Measurements from ENCODE around the gene PPP1R27. TPM values are rescaled to one million over a fixed set of nuclear protein-coding genes. Genes with fewer than 3 reads are reported as not detected.
A peak's percentile ranks its signal among the peaks of the same experiment; 100 is the strongest.

Gene PPP1R27
- total and polyA plus RNA-seq, 9 of the 15 experiments (the other 6 are each of a cell fraction or from before 2014, with no cell fraction given), result 0.29 to 6.9 (median 1.5) TPM; not detected in 2

DNA sequence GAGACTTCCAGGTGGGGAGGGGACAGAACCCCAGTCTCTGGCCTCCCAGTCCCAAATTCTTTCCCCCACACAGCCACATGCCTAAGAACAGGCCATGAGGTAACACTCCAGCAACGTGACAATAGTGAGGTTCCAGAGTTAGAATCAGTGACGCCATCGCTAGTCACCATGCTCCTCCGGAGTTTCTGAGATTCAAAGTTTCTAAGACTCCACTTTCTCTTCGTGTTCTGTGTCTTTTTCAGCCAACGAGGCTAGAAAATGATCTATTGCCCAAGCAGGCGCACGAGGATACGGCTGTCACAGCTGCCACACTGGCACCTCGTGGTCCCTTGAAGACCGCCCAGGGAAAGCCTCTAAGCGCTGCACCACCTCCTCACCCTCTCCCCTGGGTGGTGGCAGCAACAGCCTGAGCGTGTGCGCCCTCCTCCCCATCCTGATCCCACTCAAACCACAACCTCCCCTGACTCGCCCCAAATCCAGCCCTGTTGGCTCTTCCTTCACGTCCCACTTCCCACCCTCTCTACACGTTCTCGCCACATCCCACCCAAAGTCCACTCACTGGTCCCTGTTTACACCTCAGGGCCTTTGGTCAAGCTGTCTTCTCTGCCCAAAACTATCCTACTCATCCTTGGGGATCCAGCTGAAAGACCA lies 2.8 kb downstream of the PPP1R27 start (continued):
- no peak for TF ChIP-seq RNF219 (CRISPR knock-in tag; IDR thresholded peaks at IDR 0.05)
- no peak for TF ChIP-seq TCF7L2 (IDR thresholded peaks at IDR 0.05; ENCODE audit: low read depth, low read length)
- TF ChIP-seq SUPT5H (IDR thresholded peaks at IDR 0.05), result peak; percentile 51
- no peak for TF ChIP-seq NUFIP1 (IDR thresholded peaks at IDR 0.05; ENCODE audit: partially characterized antibody)
- TF ChIP-seq RBFOX2 (IDR thresholded peaks at IDR 0.05; ENCODE audit: low read depth, low read length), result no peak; the same call in 1 of the 2 replicates
- TF ChIP-seq BCOR (IDR thresholded peaks at IDR 0.05), result no peak
- TF ChIP-seq TBP (optimal IDR thresholded peaks at IDR 0.05; ENCODE audit: low read depth, low read length), result no peak
- TF ChIP-seq NFRKB (IDR thresholded peaks at IDR 0.05; ENCODE audit: low read depth), result peak; percentile 77; the same call in 1 of the 2 replicates
- peak; percentile 86 for TF ChIP-seq ZBTB26 (CRISPR knock-in tag; IDR thresholded peaks at IDR 0.05)
- TF ChIP-seq CCNT2 (IDR thresholded peaks at IDR 0.05; ENCODE audit: borderline replicate concordance, extremely low read depth, insufficient read length, low read depth, low read length), result no peak
- TF ChIP-seq ZNF57 (CRISPR knock-in tag; IDR thresholded peaks at IDR 0.05), result no peak
- no peak for TF ChIP-seq MXD1 (CRISPR knock-in tag; IDR thresholded peaks at IDR 0.05; ENCODE audit: borderline replicate concordance, poor library complexity, severe bottlenecking)
